GM13976 (cell line): ENCODE measurements around the gene NKAIN2.
"Not testable (repeated sequence)": the region's sequence is repeated elsewhere in the genome, so short reads cannot be mapped to it uniquely, and the experiment has no call there.

Source experiments
- DNase-seq: peaks from one replicate; pipeline ENCODE4 v3.0.0; 2012; ENCODE audit warnings: low spot score
- CTCF ChIP-seq: IDR thresholded peaks from 2 replicates; pipeline ENCODE4 v1.5.1; 2012; ENCODE audit warnings: borderline replicate concordance, mild to moderate bottlenecking; ENCODE audit not compliant: insufficient read depth; ENCODE audit errors: extremely low read depth, missing control alignments, control extremely low read depth
- in situ Hi-C: fragments of 300-500 bp; cut with MboI; formaldehyde crosslinking; loops from one replicate; pipeline ENCODE4 v1.12.0; 2022; ENCODE audit warnings: low sequenced_read_pairs, mixed read lengths, inconsistent platforms; ENCODE audit not compliant: unreplicated experiment

NKAIN2 gene

GRCh38 chr6:124002377-124003081 lies 198.9 kb downstream of the NKAIN2 start:
- TF ChIP-seq CTCF: no peak
- in situ Hi-C loops: no loop called here
- DNase-seq: no peak

GRCh38 chr6:124007266-124007665 lies 203.6 kb downstream of the NKAIN2 start:
- no peak for DNase-seq
- TF ChIP-seq CTCF: no peak
- in situ Hi-C loops: no loop called here

- no peak for DNase-seq
- in situ Hi-C loops: no loop called here
- no peak for TF ChIP-seq CTCF
These were observed 204.6 kb downstream of the NKAIN2 start for GRCh38 chr6:124008000-124008987.

GRCh38 chr6:124008988-124009765 lies 205.5 kb downstream of the NKAIN2 start:
- in situ Hi-C loops: no loop called here

GRCh38 chr6:124010574-124010973 lies 206.9 kb downstream of the NKAIN2 start:
- DNase-seq: no peak
- no peak for TF ChIP-seq CTCF
- in situ Hi-C loops: no loop called here

More at GRCh38 chr6:124008988-124009765, 205.5 kb downstream of the NKAIN2 start:
- no peak for DNase-seq
- TF ChIP-seq CTCF: no peak

- in situ Hi-C loops: no loop called here
- no peak for TF ChIP-seq CTCF
- no peak for DNase-seq
These were observed 207.5 kb downstream of the NKAIN2 start for GRCh38 chr6:124011180-124011579.

GRCh38 chr6:124022051-124022450 lies 218.4 kb downstream of the NKAIN2 start:
- in situ Hi-C loops, DNase-seq: not testable (repeated sequence)
